Psoas muscle (tissue), 8 donors: ENCODE results near the gene DRICH1. TPM values are rescaled to one million over a fixed set of nuclear protein-coding genes. Genes with fewer than 3 reads are reported as not detected.

ENCODE experiments used
- ATAC-seq, 4 donors: fragments of 200-7000 bp; cut with Tn5 transposase; one replicate each; pipeline ENCODE4 v1.9.1; 2020; ENCODE audit warnings: moderate library complexity in 3 of 4, mild to moderate bottlenecking in 2 of 4
- DNase-seq, 2 donors: peaks; one replicate each; pipeline ENCODE4 v3.0.0-alpha.2; 2020
- H3K27ac ChIP-seq: fragments of 200-600 bp; one replicate; pipeline ENCODE4 v1.8.0; 2022
- H3K27me3 ChIP-seq, 3 donors: fragments of 200-600 bp in 1 of 3; one replicate each; pipeline versions ENCODE4 v1.6.1 to v1.8.0; 2013 to 2022; ENCODE audit warnings: low read length in 2 of 3, mild to moderate bottlenecking in 2 of 3, moderate library complexity in 1 of 3; ENCODE audit not compliant: insufficient read depth in 3 of 3
- H3K36me3 ChIP-seq, 2 donors: fragments of 200-600 bp in 1 of 2; one replicate each; pipeline versions ENCODE4 v1.6.1 to v1.8.0; 2013 to 2022; ENCODE audit warnings: low read depth in 1 of 2, mild to moderate bottlenecking in 1 of 2, moderate library complexity in 1 of 2; ENCODE audit not compliant: insufficient read depth in 1 of 2
- H3K4me1 ChIP-seq: fragments of 200-600 bp; one replicate; pipeline ENCODE4 v1.8.0; 2022
- H3K4me3 ChIP-seq: fragments of 200-600 bp; one replicate; pipeline ENCODE4 v1.8.0; 2022; ENCODE audit warnings: mild to moderate bottlenecking
- H3K9me3 ChIP-seq: fragments of 200-600 bp; one replicate; pipeline ENCODE4 v1.8.0; 2022
- CTCF ChIP-seq: fragments of 200-600 bp; IDR thresholded peaks from one replicate; pipeline ENCODE4 v1.8.0; 2022; ENCODE audit warnings: antibody characterized with exemption
- WGBS, 3 donors: extraction: QIAGEN DNeasy Blood & Tissue Kit; methylation state at CpG; one replicate each; pipeline versions ENCODE4 v1.1.6 to v1.1.7; 2013; 5-methylcytosine and 5-hydroxymethylcytosine counted together
- intact Hi-C, 2 donors: fragments of 100-400 bp; cut with DNase I; formaldehyde crosslinking; loops; one replicate each; pipeline versions ENCODE4 v1.11.0 to v1.14.2; 2022
- polyA plus RNA-seq, 3 donors: library from polyadenylated mRNA; stranded (reverse); fragments of 200-250 nt; gene quantifications; one replicate each; pipeline ENCODE4 v1.2.3, GENCODE V29; 2013
- total RNA-seq, 4 donors: library from RNA; stranded (reverse); fragmentation: NEBNext Ultra II Directional in 2 of 4; extraction: Animal tissue kit (Norgen Biotek cat#: 25700) in 2 of 4; gene quantifications; one replicate each; pipeline versions ENCODE4 v1.2.1 to v1.2.4, GENCODE V29; 2021 to 2023
- donor health status: healthy with polysubstance abuse.
- donor health status: DM: no; HTN: no; CAD: no; lungs with moderate emphysema.
- donor health status: Bipolar disorder and iron deficiency.
- donor health status: healthy.
- donor health status: DM: yes; HTN: yes; CAD: no.
- donor health status: DM: no; HTN: no; CAD: no.
- donor health status: DM: no; HTN: no; CAD: no.
- donor health status: DM: yes; HTN: yes; CAD: no.

DRICH1 gene
- total and polyA plus RNA-seq, 7 donors = 0.03 to 0.21 (median 0.07) TPM; not detected in 4

DNA sequence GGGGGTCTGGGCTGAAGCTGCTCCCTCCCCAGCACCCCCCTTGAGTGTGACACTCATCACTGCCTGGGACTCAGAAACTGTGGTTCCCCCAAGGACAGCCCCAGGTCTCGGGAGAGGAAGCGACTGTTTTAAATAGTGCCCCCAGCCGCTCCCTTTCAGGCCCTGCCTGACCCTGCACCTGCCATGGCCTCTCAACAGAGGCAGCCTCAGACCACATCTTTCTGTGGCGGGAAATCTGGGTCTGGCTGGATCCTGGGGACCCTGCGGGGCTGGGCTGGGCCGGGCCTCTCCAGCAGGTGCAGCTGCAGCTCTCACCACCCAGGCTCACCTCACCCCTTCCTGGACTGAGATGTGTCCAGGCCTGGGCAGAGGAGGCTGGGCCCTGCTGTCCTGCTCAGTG is 48.3 kb downstream of the DRICH1 start:
- intact Hi-C loops = no loop called here
- Histone ChIP-seq H3K9me3 (no peaks in the 10 kb centered on the region), H3K27ac (no peak overlapping the region), H3K27me3 (no peaks in the 10 kb centered on the region), H3K4me1 (no peaks in the 10 kb centered on the region), H3K36me3 (no peaks in the 10 kb centered on the region), H3K4me3 (no peak overlapping the region)
- ATAC-seq (no peak), DNase-seq (no peak)
- WGBS, 3 donors = 55 to 72% (median 64%) methylated on average over 6 of the region's 6 CpGs
- TF ChIP-seq CTCF = no peak

- no peaks in the 10 kb centered on the region for H3K36me3 ChIP-seq
- H3K27me3 ChIP-seq = no peaks in the 10 kb centered on the region
- no peak for ATAC-seq
- intact Hi-C loops = no loop called here
- no peaks in the 10 kb centered on the region for H3K9me3 ChIP-seq
- no peak for TF ChIP-seq CTCF
- no peaks in the 10 kb centered on the region for H3K4me1 ChIP-seq
- no peak overlapping the region for H3K27ac ChIP-seq
- 60 to 71% (median 65%) methylated on average over 7 of the region's 7 CpGs for WGBS, 3 donors
- DNase-seq = no peak
- no peak overlapping the region for H3K4me3 ChIP-seq
These were observed 49.0 kb downstream of the DRICH1 start for GRCh38 chr22:23583153-23583552.

DNA sequence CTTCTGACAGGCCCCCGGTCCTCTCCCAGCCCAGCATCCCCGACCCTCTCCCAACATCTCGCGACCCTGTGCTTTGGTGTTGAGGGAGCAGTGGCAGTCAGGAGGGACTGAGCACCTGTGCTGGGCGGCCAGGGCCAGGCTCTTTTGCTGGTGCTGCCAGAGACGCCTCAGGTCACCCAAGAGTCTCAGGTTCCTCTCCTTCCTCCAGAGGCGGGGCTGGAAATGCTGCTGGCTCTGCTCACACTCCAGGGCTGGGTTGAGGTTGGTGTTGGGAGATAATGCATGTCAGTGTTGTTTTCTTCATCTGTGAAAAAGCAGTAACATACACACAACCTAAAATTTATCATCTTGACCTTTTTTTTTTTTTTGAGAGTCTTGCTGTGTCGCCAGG is 50.9 kb downstream of the DRICH1 start:
- Histone ChIP-seq H3K4me3 (no peak overlapping the region), H3K27me3 (no peaks in the 10 kb centered on the region), H3K4me1 (no peaks in the 10 kb centered on the region), H3K36me3 (no peaks in the 10 kb centered on the region), H3K27ac (no peak overlapping the region), H3K9me3 (no peaks in the 10 kb centered on the region)
- WGBS, 3 donors = 78 to 88% (median 80%) methylated on average over 8 of the region's 8 CpGs
- no peak for ATAC-seq
- intact Hi-C loops = no loop called here
- DNase-seq = no peak
- TF ChIP-seq CTCF = no peak

- Histone ChIP-seq H3K9me3 (no peaks in the 10 kb centered on the region), H3K27ac (no peak overlapping the region), H3K4me1 (no peaks in the 10 kb centered on the region), H3K27me3 (no peaks in the 10 kb centered on the region), H3K36me3 (no peaks in the 10 kb centered on the region), H3K4me3 (no peak overlapping the region)
- no peak for TF ChIP-seq CTCF
- no peak for ATAC-seq
- no peak for DNase-seq
- 72 to 77% (median 73%) methylated on average over 11 of the region's 11 CpGs for WGBS, 3 donors
- intact Hi-C loops = no loop called here
These were observed 51.4 kb downstream of the DRICH1 start for GRCh38 chr22:23580576-23581259.
